Dedifferentiated amniotic fluid mesenchymal stem cell (primary cell): ENCODE results near the gene METTL21A.
"Not testable (repeated sequence)": the region's sequence is repeated elsewhere in the genome, so short reads cannot be mapped to it uniquely, and the experiment has no call there.

Source experiments
- DNase-seq: peaks from one replicate; pipeline ENCODE4 v3.0.0-alpha.2; 2016; ENCODE audit errors: extremely low spot score

METTL21A gene

GRCh38 chr2:207625014-207625907 is at the start of gene METTL21A:
TSS of gene METTL21A (minus strand) at chr2:207625394. CDS start at chr2:207624375, 1,019 bp downstream.
- peak; percentile 51 for DNase-seq

GRCh38 chr2:207674826-207675225 is 49.6 kb upstream of the METTL21A start:
- DNase-seq, result no peak

GRCh38 chr2:207674266-207674774 is 49.1 kb upstream of the METTL21A start:
- no peak for DNase-seq

GRCh38 chr2:207673431-207673830 is 48.2 kb upstream of the METTL21A start:
- no peak for DNase-seq

GRCh38 chr2:207670887-207671286 is 45.7 kb upstream of the METTL21A start:
- DNase-seq, result no peak

GRCh38 chr2:207663870-207664545 is 38.8 kb upstream of the METTL21A start:
- no peak for DNase-seq

GRCh38 chr2:207662203-207662602 is 37.0 kb upstream of the METTL21A start:
- DNase-seq, result no peak

- DNase-seq, result no peak
Observed at GRCh38 chr2:207660994-207661393, 35.8 kb upstream of the METTL21A start.

- DNase-seq, result no peak
Observed at GRCh38 chr2:207658156-207658555, 33.0 kb upstream of the METTL21A start.

- no peak for DNase-seq
Observed at GRCh38 chr2:207655000-207655399, 29.8 kb upstream of the METTL21A start.

GRCh38 chr2:207646582-207646981 is 21.4 kb upstream of the METTL21A start:
- DNase-seq, result not testable (repeated sequence)

GRCh38 chr2:207643892-207644291 is 18.7 kb upstream of the METTL21A start:
- no peak for DNase-seq

GRCh38 chr2:207640661-207641060 is 15.5 kb upstream of the METTL21A start:
- DNase-seq, result no peak

GRCh38 chr2:207640160-207640559 is 15.0 kb upstream of the METTL21A start:
- DNase-seq, result no peak

GRCh38 chr2:207639288-207639687 is 14.1 kb upstream of the METTL21A start:
- not testable (repeated sequence) for DNase-seq

GRCh38 chr2:207635468-207636200 is 10.4 kb upstream of the METTL21A start:
- no peak for DNase-seq

- DNase-seq, result no peak
Observed at GRCh38 chr2:207633686-207634085, 8.5 kb upstream of the METTL21A start.

- DNase-seq, result no peak
Observed at GRCh38 chr2:207632575-207633493, 7.6 kb upstream of the METTL21A start.

GRCh38 chr2:207630491-207630890 is 5.3 kb upstream of the METTL21A start:
- no peak for DNase-seq

- DNase-seq, result no peak
Observed at GRCh38 chr2:207629553-207629952, 4.4 kb upstream of the METTL21A start.
